SU-DHL-6 (cell line): ENCODE data around the gene FXYD1.

Source experiments
- CTCF ChIP-seq: fragments of 200-600 bp; sonication (generic); IDR thresholded peaks from one replicate; pipeline ENCODE4 v1.5.1; 2017; ENCODE audit warnings: antibody characterized with exemption, mild to moderate bottlenecking, low read length, moderate library complexity; ENCODE audit not compliant: insufficient read depth, poor library complexity, severe bottlenecking
- EZH2phosphoT487 ChIP-seq: fragments of 200-600 bp; sonication (generic), shearing (Covaris generic); conservative IDR thresholded peaks from 2 replicates; pipeline ENCODE4 v1.6.1; 2018; ENCODE audit warnings: mild to moderate bottlenecking, antibody characterized with exemption, low read length, moderate library complexity, mixed read lengths

GRCh38 chr19:35120898-35121297, 17.7 kb upstream of the FXYD1 start:
- TF ChIP-seq CTCF (no peak), EZH2phosphoT487 (no peak)
